ENCODE data around the gene TNIP3. TPM values are rescaled to one million over a fixed set of nuclear protein-coding genes. Genes with fewer than 3 reads are reported as not detected.

The TNIP3 gene
- total RNA-seq, 3 donors from 2014 or later = 0.38 to 2.0 (median 1.1) TPM

DNA sequence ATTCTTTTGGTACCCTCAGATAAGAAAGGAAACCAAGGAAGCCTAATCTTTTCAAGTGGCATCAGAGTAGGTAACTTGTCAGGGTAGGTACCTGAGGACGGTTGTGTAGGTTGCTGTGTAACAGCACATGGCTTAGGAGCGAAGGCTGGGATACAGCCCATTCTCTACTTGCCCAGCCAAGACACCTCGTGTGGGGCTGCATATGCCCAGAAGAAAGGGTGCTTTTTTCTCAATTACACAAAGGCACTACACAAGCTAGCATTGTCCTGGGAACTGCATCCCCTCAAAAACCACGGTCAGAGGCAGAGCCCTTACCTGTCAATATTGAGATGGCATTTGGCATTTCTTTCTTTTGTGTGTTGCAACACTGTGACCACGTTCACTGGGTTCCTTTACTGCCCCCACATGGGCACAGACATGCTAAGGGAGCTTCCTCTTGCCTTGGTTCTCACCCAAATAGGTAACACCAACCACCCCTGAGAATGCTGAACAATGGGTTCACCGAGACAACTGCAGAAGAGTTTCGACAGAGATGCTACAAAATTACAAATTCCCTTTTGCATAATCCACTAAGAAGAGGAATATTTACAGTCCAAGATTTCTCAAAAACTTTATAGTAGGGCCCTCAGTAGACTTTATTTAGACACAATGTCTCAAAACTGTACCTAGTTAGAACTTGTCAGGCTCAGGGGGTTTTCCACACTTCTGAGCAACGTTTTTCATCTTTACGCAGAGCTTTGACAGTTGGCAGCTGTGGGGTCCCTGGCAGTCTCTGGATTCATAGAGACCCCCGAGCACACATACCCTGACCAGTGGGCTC is 35.8 kb upstream of the TNIP3 start:
- no peak for TF ChIP-seq CTCF (IDR thresholded peaks at IDR 0.05)
- intact Hi-C loops (cut with DNase I, micrococcal nuclease) = loop anchor here in 1 of 2 donors (5.0 kb wide), 1 partner anchor 52 kb away; no protein-coding TSS in a partner anchor
- no peak for DNase-seq
- Histone ChIP-seq H3K36me3 (ENCODE audit: low read depth) (no peaks in the 10 kb centered on the region), H3K4me3 (no peak overlapping the region), H3K4me1 (ENCODE audit: low read depth) (no peaks in the 10 kb centered on the region), H3K9me3 (no peaks in the 10 kb centered on the region)
- peak; percentile 69 for ATAC-seq

DNA sequence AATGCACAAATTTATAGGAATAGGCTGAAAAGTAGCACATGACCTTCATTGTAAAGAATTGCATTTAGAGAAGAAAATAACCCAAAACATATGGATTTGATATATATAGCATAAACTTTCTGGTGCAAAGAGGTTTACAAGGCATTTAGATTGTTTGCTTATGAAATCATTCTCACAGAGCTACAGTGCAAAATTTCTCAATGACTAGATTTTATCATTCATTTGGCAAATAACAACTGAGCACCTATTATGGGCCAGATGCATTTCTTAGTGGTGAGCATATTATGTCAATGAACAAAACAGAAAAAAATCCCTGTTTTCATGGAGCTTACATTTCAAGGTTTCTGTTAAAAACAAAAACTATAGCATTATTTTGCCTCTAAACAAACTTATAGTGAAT is 34.1 kb upstream of the TNIP3 start:
- intact Hi-C loops (cut with DNase I, micrococcal nuclease) = loop anchor here in 1 of 2 donors (5.0 kb wide), 1 partner anchor 54 kb away; no protein-coding TSS in a partner anchor

DNA sequence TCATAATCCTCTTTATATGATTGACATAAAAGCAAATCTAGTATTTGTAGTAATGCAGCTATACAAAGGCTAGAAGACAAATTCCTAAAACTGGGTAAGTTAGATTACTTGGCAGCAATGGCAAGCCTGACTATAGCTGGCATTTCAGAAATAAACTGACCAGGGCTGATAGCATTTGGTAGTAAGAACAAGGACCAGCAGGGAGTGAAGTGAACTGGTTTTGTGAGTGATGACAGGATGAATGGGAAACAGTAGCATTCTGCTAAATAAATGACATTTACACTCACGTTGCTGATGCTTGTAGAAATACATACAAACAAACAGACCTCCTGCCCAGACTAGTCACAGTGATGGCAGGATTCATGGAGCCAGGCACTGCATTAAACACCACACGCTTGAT is 31.5 kb upstream of the TNIP3 start:
- TF ChIP-seq CTCF (IDR thresholded peaks at IDR 0.05) = no peak
- no peak overlapping the region for H3K4me3 ChIP-seq
- ATAC-seq (no peak), DNase-seq (no peak)
- no peaks in the 10 kb centered on the region for H3K4me1 ChIP-seq (ENCODE audit: low read depth)
- intact Hi-C loops (cut with DNase I, micrococcal nuclease) = loop anchor here in 1 of 2 donors (5.0 kb wide), 1 partner anchor 57 kb away; no protein-coding TSS in a partner anchor
- no peaks in the 10 kb centered on the region for H3K36me3 ChIP-seq (ENCODE audit: low read depth)
- no peaks in the 10 kb centered on the region for H3K9me3 ChIP-seq

More for the DNA sequence above, 34.1 kb upstream of the TNIP3 start:
- TF ChIP-seq CTCF (IDR thresholded peaks at IDR 0.05) = no peak
- DNase-seq (no peak), ATAC-seq (no peak)
- Histone ChIP-seq H3K4me1 (ENCODE audit: low read depth) (no peaks in the 10 kb centered on the region), H3K4me3 (no peak overlapping the region), H3K36me3 (ENCODE audit: low read depth) (no peaks in the 10 kb centered on the region), H3K9me3 (no peaks in the 10 kb centered on the region)

GRCh38 chr4:121192480-121192879 is 28.4 kb upstream of the TNIP3 start:
- DNase-seq (no peak), ATAC-seq (peak; percentile 73)
- Histone ChIP-seq H3K36me3 (ENCODE audit: low read depth) (no peaks in the 10 kb centered on the region), H3K4me1 (ENCODE audit: low read depth) (no peaks in the 10 kb centered on the region), H3K9me3 (no peaks in the 10 kb centered on the region), H3K4me3 (no peak overlapping the region)
- intact Hi-C loops (cut with DNase I, micrococcal nuclease) = no loop called here
- peak; percentile 48 for TF ChIP-seq CTCF (IDR thresholded peaks at IDR 0.05)

DNA sequence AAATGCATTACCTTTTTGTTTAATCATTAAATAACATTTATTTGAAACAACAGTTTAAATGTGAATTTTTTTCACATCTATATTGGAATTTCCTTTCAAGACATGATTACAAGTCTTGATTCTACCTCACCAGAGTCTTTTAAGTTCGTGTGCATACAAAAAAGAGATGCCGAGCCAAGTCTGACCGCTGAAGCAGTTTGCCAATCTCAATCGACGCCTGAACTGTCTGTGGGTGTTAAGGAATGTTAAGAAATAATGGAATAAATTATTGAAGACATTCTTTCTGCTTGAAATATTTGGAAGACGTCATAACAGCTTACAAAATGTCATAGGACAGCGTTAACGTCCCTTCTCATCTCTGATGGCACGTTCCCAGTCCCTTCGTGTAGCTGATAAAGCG is 27.9 kb upstream of the TNIP3 start:
- no peak for TF ChIP-seq CTCF (IDR thresholded peaks at IDR 0.05)
- Histone ChIP-seq H3K9me3 (no peaks in the 10 kb centered on the region), H3K4me1 (ENCODE audit: low read depth) (no peaks in the 10 kb centered on the region), H3K36me3 (ENCODE audit: low read depth) (no peaks in the 10 kb centered on the region), H3K4me3 (no peak overlapping the region)
- intact Hi-C loops (cut with DNase I, micrococcal nuclease) = no loop called here
- DNase-seq (no peak), ATAC-seq (no peak)

Data from mucosa of descending colon (tissue), 3 donors.